ENCODE measurements around the gene C14orf119.

The C14orf119 gene

GRCh38 chr14:23052182-23052623 is 43.1 kb upstream of the C14orf119 start:
- no peak overlapping the region for H3K4me3 ChIP-seq (replicated peaks; ENCODE audit: low read depth, low read length)
- DNase-seq (ENCODE audit: extremely low read depth, low read depth): no peak
- TF ChIP-seq CTCF (IDR thresholded peaks at IDR 0.05; ENCODE audit: low read depth, low read length, missing control alignments): peak; percentile 21

- TF ChIP-seq CTCF (IDR thresholded peaks at IDR 0.05; ENCODE audit: low read depth, low read length, missing control alignments): no peak
- no peak overlapping the region for H3K4me3 ChIP-seq (replicated peaks; ENCODE audit: low read depth, low read length)
- DNase-seq (ENCODE audit: extremely low read depth, low read depth): no peak
Measured at GRCh38 chr14:23052671-23053070, 42.6 kb upstream of the C14orf119 start.

GRCh38 chr14:23053426-23053825 is 41.9 kb upstream of the C14orf119 start:
- no peak for TF ChIP-seq CTCF (IDR thresholded peaks at IDR 0.05; ENCODE audit: low read depth, low read length, missing control alignments)
- no peak for DNase-seq (ENCODE audit: extremely low read depth, low read depth)
- no peak overlapping the region for H3K4me3 ChIP-seq (replicated peaks; ENCODE audit: low read depth, low read length)

- DNase-seq (ENCODE audit: extremely low read depth, low read depth): no peak
- TF ChIP-seq CTCF (IDR thresholded peaks at IDR 0.05; ENCODE audit: low read depth, low read length, missing control alignments): peak; percentile 14
- no peak overlapping the region for H3K4me3 ChIP-seq (replicated peaks; ENCODE audit: low read depth, low read length)
Measured at GRCh38 chr14:23054000-23054811, 41.1 kb upstream of the C14orf119 start.

GRCh38 chr14:23055147-23055550 is 40.2 kb upstream of the C14orf119 start:
- no peak for TF ChIP-seq CTCF (IDR thresholded peaks at IDR 0.05; ENCODE audit: low read depth, low read length, missing control alignments)
- DNase-seq (ENCODE audit: extremely low read depth, low read depth): no peak
- H3K4me3 ChIP-seq (replicated peaks; ENCODE audit: low read depth, low read length): no peak overlapping the region

- no peak for DNase-seq (ENCODE audit: extremely low read depth, low read depth)
- H3K4me3 ChIP-seq (replicated peaks; ENCODE audit: low read depth, low read length): no peak overlapping the region
- TF ChIP-seq CTCF (IDR thresholded peaks at IDR 0.05; ENCODE audit: low read depth, low read length, missing control alignments): no peak
Measured at GRCh38 chr14:23055621-23056144, 39.6 kb upstream of the C14orf119 start.
